Kidney epithelial cell (primary cell): ENCODE results near the gene NUDT9. TPM values are rescaled to one million over a fixed set of nuclear protein-coding genes. Genes with fewer than 3 reads are reported as not detected.
"Not testable (repeated sequence)": the region's sequence is repeated elsewhere in the genome, so short reads cannot be mapped to it uniquely, and the experiment has no call there.

ENCODE experiments used
- DNase-seq: peaks from one replicate; pipeline ENCODE4 v3.0.0-alpha.2; 2010; ENCODE audit warnings: low read depth
- H3K27me3 ChIP-seq: 2 replicates; pipeline ENCODE4 v1.6.0; 2011; ENCODE audit warnings: low read length; ENCODE audit not compliant: control insufficient read depth, insufficient read depth
- H3K36me3 ChIP-seq: 2 replicates; pipeline ENCODE4 v1.5.1; 2011; ENCODE audit warnings: low read length; ENCODE audit not compliant: control insufficient read depth, insufficient read depth
- H3K4me3 ChIP-seq: 2 replicates; pipeline ENCODE4 v1.5.1; 2011; ENCODE audit warnings: low read depth, mild to moderate bottlenecking, control low read depth, low read length
- CTCF ChIP-seq: IDR thresholded peaks from 2 replicates; pipeline ENCODE4 v1.5.1; 2011; ENCODE audit warnings: mild to moderate bottlenecking, moderate library complexity, low read length, control low read depth, inconsistent platforms; ENCODE audit not compliant: insufficient read depth, poor library complexity, severe bottlenecking
- total RNA-seq: library from RNA; depleted of rRNA; stranded (reverse); fragments of >200 nt; gene quantifications from 2 replicates; pipeline ENCODE4 v1.2.3, GENCODE V29; 2015

The NUDT9 gene
- total RNA-seq, 1 donor from 2014 or later = 22.3 TPM

DNA sequence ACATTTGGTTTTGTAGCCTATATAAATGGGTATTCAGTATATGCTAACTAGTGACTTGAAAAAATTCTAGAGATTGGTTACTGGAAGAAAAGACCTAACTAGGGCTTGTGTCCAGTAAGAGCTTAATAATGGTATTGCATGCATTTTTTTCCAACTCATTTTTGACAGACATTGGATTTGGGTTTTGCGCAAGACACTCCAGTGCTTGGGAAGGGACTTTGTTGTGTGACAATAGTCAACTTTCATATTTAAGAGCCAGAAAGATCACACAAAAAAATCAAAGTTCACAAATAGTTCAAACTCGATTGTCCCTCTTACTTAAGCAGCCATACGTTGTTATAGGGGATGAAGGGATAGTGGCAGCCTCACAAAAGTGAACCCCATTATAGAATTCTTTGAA, 30.2 kb upstream of the NUDT9 start:
- TF ChIP-seq CTCF = no peak
- no peak for DNase-seq
- Histone ChIP-seq H3K4me3 (no peak overlapping the region), H3K27me3 (no peaks in the 10 kb centered on the region), H3K36me3 (no peaks in the 10 kb centered on the region)

- H3K27me3 ChIP-seq, DNase-seq, H3K36me3 ChIP-seq, H3K4me3 ChIP-seq: not testable (repeated sequence)
Observed at GRCh38 chr4:87395073-87395472, 27.3 kb upstream of the NUDT9 start.

GRCh38 chr4:87395851-87396250, 26.5 kb upstream of the NUDT9 start:
- not testable (repeated sequence) for H3K27me3 ChIP-seq, H3K36me3 ChIP-seq, H3K4me3 ChIP-seq, DNase-seq

DNA sequence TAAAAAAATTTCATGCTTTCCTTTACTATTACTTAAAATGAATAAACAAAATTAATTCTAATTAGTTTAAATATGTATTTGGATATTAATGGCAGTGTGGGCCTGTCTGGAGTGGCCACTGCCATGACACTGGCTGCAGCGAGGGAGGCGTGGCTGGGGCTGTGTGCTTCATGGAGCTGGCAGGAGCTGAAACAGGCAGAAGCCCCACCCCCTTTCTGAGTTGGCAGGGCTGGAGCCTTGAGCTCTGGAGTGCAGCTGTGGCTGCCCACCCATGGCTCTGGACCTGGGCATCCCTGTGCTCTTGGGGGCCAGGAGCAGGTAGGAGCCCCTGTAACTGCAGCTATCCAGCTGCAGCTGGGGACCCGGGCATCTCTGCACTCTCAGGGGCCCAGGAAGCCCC, 23.2 kb upstream of the NUDT9 start:
- TF ChIP-seq CTCF = no peak
- Histone ChIP-seq H3K27me3 (no peaks in the 10 kb centered on the region), H3K4me3 (no peak overlapping the region)

DNA sequence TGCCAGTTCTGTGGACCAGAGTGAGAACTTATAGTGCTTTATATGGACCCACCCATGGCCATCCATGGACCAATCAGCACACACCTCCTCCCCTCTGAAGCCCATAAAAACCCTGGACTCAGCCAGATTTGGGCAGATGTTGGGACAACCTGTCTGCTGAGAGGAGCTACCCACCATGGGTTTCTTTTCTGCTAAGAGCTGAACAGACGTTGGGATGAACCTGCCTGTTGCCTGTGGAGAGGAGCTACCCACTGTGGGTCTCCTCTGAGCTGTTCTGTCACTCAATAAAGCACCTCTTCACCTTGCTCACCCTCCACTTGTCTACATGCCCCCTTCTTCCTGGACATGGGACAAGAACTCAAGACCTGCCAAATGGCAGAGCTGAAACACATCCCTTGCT, 22.4 kb upstream of the NUDT9 start:
- Histone ChIP-seq H3K27me3 (no peaks in the 10 kb centered on the region), H3K4me3 (no peak overlapping the region), H3K36me3 (no peaks in the 10 kb centered on the region)
- no peak for DNase-seq
- no peak for TF ChIP-seq CTCF

More for the DNA sequence above, 23.2 kb upstream of the NUDT9 start:
- no peaks in the 10 kb centered on the region for H3K36me3 ChIP-seq
- DNase-seq = no peak

GRCh38 chr4:87403732-87404131, 18.6 kb upstream of the NUDT9 start:
- not testable (repeated sequence) for DNase-seq, H3K27me3 ChIP-seq, H3K4me3 ChIP-seq, H3K36me3 ChIP-seq

- no peak for DNase-seq
- H3K36me3 ChIP-seq = no peaks in the 10 kb centered on the region
- no peak overlapping the region for H3K4me3 ChIP-seq
- TF ChIP-seq CTCF = no peak
- H3K27me3 ChIP-seq = no peaks in the 10 kb centered on the region
Observed at GRCh38 chr4:87405211-87405820, 17.1 kb upstream of the NUDT9 start.

DNA sequence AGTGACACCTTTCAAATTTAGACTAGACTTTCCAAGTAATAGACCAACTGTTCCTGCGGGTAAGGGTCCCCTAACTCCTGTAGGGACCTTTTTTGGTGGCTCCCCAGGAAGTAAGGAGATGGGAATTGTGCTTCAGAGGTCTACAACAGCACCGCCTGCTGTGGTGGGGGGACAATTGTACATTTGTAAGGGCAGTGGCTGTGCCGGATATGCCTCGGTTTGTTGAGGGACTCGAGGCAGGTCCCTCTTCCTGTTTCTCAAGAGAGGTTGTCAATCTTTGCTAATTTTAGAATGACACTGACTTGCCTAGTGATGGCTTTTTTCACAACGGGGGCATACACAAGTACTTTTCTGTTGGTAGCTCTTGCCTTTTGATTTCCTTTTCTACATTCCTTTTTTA, 15.9 kb upstream of the NUDT9 start:
- Histone ChIP-seq H3K36me3 (no peaks in the 10 kb centered on the region), H3K27me3 (no peaks in the 10 kb centered on the region), H3K4me3 (no peak overlapping the region)
- no peak for TF ChIP-seq CTCF
- no peak for DNase-seq

DNA sequence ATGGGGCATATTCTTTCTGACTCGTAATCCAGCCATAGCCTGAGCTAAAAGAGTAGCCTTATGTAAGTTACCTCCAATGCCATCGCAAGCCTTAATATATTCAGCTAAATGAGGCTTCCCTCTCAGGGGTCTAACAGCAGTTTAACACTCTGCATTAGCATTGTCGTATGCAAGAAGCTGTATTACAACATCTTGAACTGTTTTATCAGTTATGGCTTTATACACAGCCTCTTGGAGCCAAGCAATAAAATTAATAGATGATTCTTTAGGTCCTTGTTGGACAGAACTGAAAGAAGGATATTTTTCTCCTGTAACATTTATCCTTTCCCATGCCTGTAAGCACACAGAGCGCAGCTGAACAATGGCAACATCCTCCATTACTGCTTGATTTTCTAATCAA, 15.5 kb upstream of the NUDT9 start:
- DNase-seq, H3K4me3 ChIP-seq, H3K36me3 ChIP-seq, H3K27me3 ChIP-seq: not testable (repeated sequence)
